RWPE2 (cell line): ENCODE results near the gene GFRA3.

Experiments
- ATAC-seq: fragments of 200-7000 bp; cut with Tn5 transposase; 3 replicates; pipeline ENCODE4 v1.9.1; 2021; ENCODE audit warnings: low read depth
- DNase-seq: peaks from one replicate; pipeline ENCODE4 v3.0.0-alpha.2; 2020; ENCODE audit warnings: low spot score
- H3K27ac ChIP-seq: fragments of 450-650 bp; 2 replicates; pipeline ENCODE4 v1.5.1; 2017; ENCODE audit warnings: mild to moderate bottlenecking; ENCODE audit not compliant: poor library complexity, severe bottlenecking
- H3K27me3 ChIP-seq: fragments of 250-450 bp; sonication (Bioruptor Pico); 2 replicates; pipeline ENCODE4 v1.5.1; 2021; ENCODE audit warnings: mild to moderate bottlenecking, moderate library complexity; ENCODE audit not compliant: insufficient read depth, poor library complexity, severe bottlenecking
- H3K36me3 ChIP-seq: fragments of 250-450 bp; sonication (Bioruptor Pico); 2 replicates; pipeline ENCODE4 v1.5.1; 2020; ENCODE audit warnings: low read depth, mild to moderate bottlenecking, moderate library complexity
- H3K4me1 ChIP-seq: fragments of 250-450 bp; sonication (Bioruptor Pico); 2 replicates; pipeline ENCODE4 v1.5.1; 2021; ENCODE audit warnings: mild to moderate bottlenecking, moderate library complexity; ENCODE audit not compliant: insufficient read depth, poor library complexity, severe bottlenecking
- H3K4me3 ChIP-seq: fragments of 250-450 bp; sonication (Bioruptor Pico); 2 replicates; pipeline ENCODE4 v1.5.1; 2021; ENCODE audit warnings: mild to moderate bottlenecking, moderate library complexity; ENCODE audit not compliant: severe bottlenecking
- H3K9me3 ChIP-seq: fragments of 250-450 bp; sonication (Bioruptor Pico); 2 replicates; pipeline ENCODE4 v1.5.1; 2021; ENCODE audit warnings: mild to moderate bottlenecking, moderate library complexity; ENCODE audit not compliant: severe bottlenecking
- TF ChIP-seq, protein P1 (sequence below): fragments of 450-650 bp; IDR thresholded peaks from one replicate; pipeline ENCODE4 v1.5.1; 2017; ENCODE audit warnings: mild to moderate bottlenecking, moderate library complexity; ENCODE audit not compliant: poor library complexity, severe bottlenecking

Gene GFRA3

DNA sequence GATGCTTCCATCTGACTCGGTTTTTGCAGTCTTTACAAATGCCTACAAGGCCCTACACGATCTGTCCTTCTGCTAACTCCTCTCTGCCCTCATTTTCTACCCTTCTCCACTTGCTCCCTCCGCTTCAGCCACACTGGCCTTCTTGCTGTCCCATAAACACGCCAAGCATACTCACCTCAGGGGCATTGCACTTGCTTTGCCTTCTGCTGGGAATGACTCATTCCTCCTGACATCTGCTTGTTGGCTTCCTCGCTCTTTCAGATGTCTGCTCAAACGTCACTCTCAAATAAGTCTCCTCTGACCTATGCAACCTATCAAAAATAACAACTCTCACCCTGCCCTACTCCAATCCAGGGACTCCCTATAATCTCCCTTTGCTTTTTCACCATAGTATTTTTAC lies 29.0 kb upstream of the GFRA3 start:
- ATAC-seq (peak; percentile 35; the same call in 1 of the 3 replicates), DNase-seq (no peak)
- TF ChIP-seq, protein P1, sequence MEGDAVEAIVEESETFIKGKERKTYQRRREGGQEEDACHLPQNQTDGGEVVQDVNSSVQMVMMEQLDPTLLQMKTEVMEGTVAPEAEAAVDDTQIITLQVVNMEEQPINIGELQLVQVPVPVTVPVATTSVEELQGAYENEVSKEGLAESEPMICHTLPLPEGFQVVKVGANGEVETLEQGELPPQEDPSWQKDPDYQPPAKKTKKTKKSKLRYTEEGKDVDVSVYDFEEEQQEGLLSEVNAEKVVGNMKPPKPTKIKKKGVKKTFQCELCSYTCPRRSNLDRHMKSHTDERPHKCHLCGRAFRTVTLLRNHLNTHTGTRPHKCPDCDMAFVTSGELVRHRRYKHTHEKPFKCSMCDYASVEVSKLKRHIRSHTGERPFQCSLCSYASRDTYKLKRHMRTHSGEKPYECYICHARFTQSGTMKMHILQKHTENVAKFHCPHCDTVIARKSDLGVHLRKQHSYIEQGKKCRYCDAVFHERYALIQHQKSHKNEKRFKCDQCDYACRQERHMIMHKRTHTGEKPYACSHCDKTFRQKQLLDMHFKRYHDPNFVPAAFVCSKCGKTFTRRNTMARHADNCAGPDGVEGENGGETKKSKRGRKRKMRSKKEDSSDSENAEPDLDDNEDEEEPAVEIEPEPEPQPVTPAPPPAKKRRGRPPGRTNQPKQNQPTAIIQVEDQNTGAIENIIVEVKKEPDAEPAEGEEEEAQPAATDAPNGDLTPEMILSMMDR, result no peak
- no peaks in the 10 kb centered on the region for H3K27me3 ChIP-seq
- H3K4me1 ChIP-seq, result peaks cover 7% of the 10 kb centered on the region
- H3K36me3 ChIP-seq, result no peaks in the 10 kb centered on the region; the same call in 1 of the 2 replicates
- H3K27ac ChIP-seq, result no peak overlapping the region
- no peaks in the 10 kb centered on the region for H3K9me3 ChIP-seq
- no peak overlapping the region for H3K4me3 ChIP-seq

GRCh38 chr5:138289296-138289695 lies 14.9 kb upstream of the GFRA3 start:
- Histone ChIP-seq H3K36me3 (peaks cover 41% of the 10 kb centered on the region), H3K27me3 (no peaks in the 10 kb centered on the region), H3K4me1 (no peaks in the 10 kb centered on the region), H3K27ac (no peak overlapping the region), H3K9me3 (no peaks in the 10 kb centered on the region), H3K4me3 (no peak overlapping the region)
- ATAC-seq (no peak), DNase-seq (no peak)
- TF ChIP-seq, protein P1, result no peak

GRCh38 chr5:138287246-138287645 lies 12.8 kb upstream of the GFRA3 start:
- Histone ChIP-seq H3K27ac (no peak overlapping the region), H3K27me3 (no peaks in the 10 kb centered on the region), H3K36me3 (peaks cover 41% of the 10 kb centered on the region), H3K9me3 (no peaks in the 10 kb centered on the region), H3K4me3 (no peak overlapping the region), H3K4me1 (no peaks in the 10 kb centered on the region)
- TF ChIP-seq, protein P1, result no peak
- DNase-seq, result no peak
- no peak for ATAC-seq

DNA sequence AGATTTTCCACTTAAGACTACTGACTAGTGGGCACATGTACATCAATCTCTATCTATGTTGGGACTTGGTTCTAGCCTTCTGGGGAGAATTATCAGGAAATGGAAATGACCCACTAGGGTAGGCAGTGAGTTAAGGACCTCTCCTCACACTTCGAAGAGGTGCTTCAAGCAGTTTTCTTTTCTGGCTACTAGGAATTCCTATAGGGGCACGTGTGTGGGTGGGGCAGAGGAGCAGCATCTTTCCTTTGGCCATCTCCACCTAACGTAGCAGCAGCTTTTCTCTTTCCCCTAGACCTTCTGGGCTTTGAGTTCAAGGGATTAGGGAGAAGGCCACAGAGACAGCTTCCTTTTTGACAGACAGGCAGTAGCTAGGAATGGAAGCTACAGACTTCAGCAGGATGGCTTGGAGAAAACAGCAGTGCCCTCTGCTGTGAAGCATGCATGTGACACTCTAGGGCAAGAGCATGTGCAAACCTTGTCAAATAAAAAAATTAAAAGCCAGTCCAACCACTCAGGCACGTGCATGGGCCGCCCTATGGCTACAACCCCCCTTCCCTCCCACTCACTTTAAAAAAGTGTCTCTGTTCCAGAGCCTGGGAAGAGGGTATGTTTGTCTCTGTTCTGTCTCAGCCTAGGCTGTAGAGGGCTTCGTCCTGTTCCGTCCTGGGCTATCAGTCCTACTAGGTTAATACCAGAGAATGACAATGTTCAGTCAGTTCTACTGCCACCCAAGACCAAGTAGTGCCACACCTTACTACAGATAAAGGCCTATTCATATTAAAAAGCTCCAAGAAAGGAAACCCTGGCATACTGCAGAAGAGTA lies 8.7 kb upstream of the GFRA3 start:
- H3K4me1 ChIP-seq, result no peaks in the 10 kb centered on the region

GRCh38 chr5:138280915-138281314 lies 6.5 kb upstream of the GFRA3 start:
- H3K4me1 ChIP-seq, result no peaks in the 10 kb centered on the region
- no peaks in the 10 kb centered on the region for H3K27me3 ChIP-seq
- no peak for ATAC-seq
- H3K4me3 ChIP-seq, result no peak overlapping the region
- no peak overlapping the region for H3K27ac ChIP-seq
- TF ChIP-seq, protein P1, result no peak
- peaks cover 15% of the 10 kb centered on the region; the same call in 1 of the 2 replicates for H3K36me3 ChIP-seq
- DNase-seq, result no peak
- no peaks in the 10 kb centered on the region for H3K9me3 ChIP-seq

More for the DNA sequence above, 8.7 kb upstream of the GFRA3 start:
- Histone ChIP-seq H3K27me3 (no peaks in the 10 kb centered on the region), H3K4me3 (no peak overlapping the region), H3K36me3 (peaks cover 25% of the 10 kb centered on the region), H3K9me3 (no peaks in the 10 kb centered on the region), H3K27ac (no peak overlapping the region)
- TF ChIP-seq, protein P1, result peak; percentile 73
- peak; percentile 89 for ATAC-seq
- DNase-seq, result no peak
